ENCODE measurements around the gene SH3RF3. TPM values are rescaled to one million over a fixed set of nuclear protein-coding genes. Genes with fewer than 3 reads are reported as not detected.

SH3RF3 gene
- total RNA-seq, 1 donor from 2014 or later, result 0.47 TPM

GRCh38 chr2:109336296-109336695, 207.3 kb downstream of the SH3RF3 start:
- DNase-seq, result no peak
- Mint-ChIP-seq H3K27ac (no peak overlapping the region), H3K36me3 (ENCODE audit: low read depth) (no peaks in the 10 kb centered on the region), H3K9me3 (no peaks in the 10 kb centered on the region), H3K4me1 (peaks cover 38% of the 10 kb centered on the region), H3K27me3 (peaks cover 19% of the 10 kb centered on the region), H3K4me3 (peak overlapping the region; percentile 12)
- intact Hi-C loops (cut with micrococcal nuclease), result no loop called here

- Mint-ChIP-seq H3K4me1 (peaks cover 39% of the 10 kb centered on the region), H3K4me3 (no peak overlapping the region), H3K9me3 (no peaks in the 10 kb centered on the region), H3K36me3 (ENCODE audit: low read depth) (no peaks in the 10 kb centered on the region), H3K27ac (no peak overlapping the region), H3K27me3 (peaks cover 16% of the 10 kb centered on the region)
- intact Hi-C loops (cut with micrococcal nuclease), result no loop called here
- no peak for DNase-seq
Measured at GRCh38 chr2:109337221-109337620, 208.2 kb downstream of the SH3RF3 start.

GRCh38 chr2:109339519-109339966, 210.5 kb downstream of the SH3RF3 start:
- Mint-ChIP-seq H3K4me1 (peaks cover 28% of the 10 kb centered on the region), H3K4me3 (no peak overlapping the region), H3K27ac (no peak overlapping the region), H3K9me3 (no peaks in the 10 kb centered on the region), H3K27me3 (peaks cover 23% of the 10 kb centered on the region), H3K36me3 (ENCODE audit: low read depth) (no peaks in the 10 kb centered on the region)
- no peak for DNase-seq
- intact Hi-C loops (cut with micrococcal nuclease), result no loop called here

- peaks cover 22% of the 10 kb centered on the region for H3K27me3 Mint-ChIP-seq
- no peak overlapping the region for H3K27ac Mint-ChIP-seq
- peaks cover 24% of the 10 kb centered on the region for H3K4me1 Mint-ChIP-seq
- no peaks in the 10 kb centered on the region for H3K9me3 Mint-ChIP-seq
- intact Hi-C loops (cut with micrococcal nuclease), result loop anchor here (2.0 to 5.0 kb wide), 2 partner anchors 126 to 198 kb away; no protein-coding TSS in a partner anchor
- no peak for DNase-seq
- H3K4me3 Mint-ChIP-seq, result no peak overlapping the region
- H3K36me3 Mint-ChIP-seq (ENCODE audit: low read depth), result no peaks in the 10 kb centered on the region
Measured at GRCh38 chr2:109340381-109340780, 211.4 kb downstream of the SH3RF3 start.

GRCh38 chr2:109341355-109342255, 212.6 kb downstream of the SH3RF3 start:
- no peak for DNase-seq
- intact Hi-C loops (cut with micrococcal nuclease), result loop anchor here (2.0 to 5.0 kb wide), 2 partner anchors 127 to 199 kb away; no protein-coding TSS in a partner anchor
- no peak overlapping the region for H3K4me3 Mint-ChIP-seq
- no peaks in the 10 kb centered on the region for H3K36me3 Mint-ChIP-seq (ENCODE audit: low read depth)
- peaks cover 14% of the 10 kb centered on the region for H3K4me1 Mint-ChIP-seq
- H3K27me3 Mint-ChIP-seq, result peaks cover 19% of the 10 kb centered on the region
- no peak overlapping the region for H3K27ac Mint-ChIP-seq
- no peaks in the 10 kb centered on the region for H3K9me3 Mint-ChIP-seq

- intact Hi-C loops (cut with micrococcal nuclease), result loop anchor here (5.0 kb wide), 1 partner anchor 200 kb away; no protein-coding TSS in a partner anchor
- peaks cover 12% of the 10 kb centered on the region for H3K4me1 Mint-ChIP-seq
- H3K9me3 Mint-ChIP-seq, result no peaks in the 10 kb centered on the region
- peaks cover 17% of the 10 kb centered on the region for H3K27me3 Mint-ChIP-seq
- no peak overlapping the region for H3K4me3 Mint-ChIP-seq
- DNase-seq, result no peak
- H3K27ac Mint-ChIP-seq, result no peak overlapping the region
- no peaks in the 10 kb centered on the region for H3K36me3 Mint-ChIP-seq (ENCODE audit: low read depth)
Measured at GRCh38 chr2:109342256-109342850, 213.3 kb downstream of the SH3RF3 start.

GRCh38 chr2:109342930-109343329, 213.9 kb downstream of the SH3RF3 start:
- no peak for DNase-seq
- H3K27me3 Mint-ChIP-seq, result peaks cover 17% of the 10 kb centered on the region
- H3K9me3 Mint-ChIP-seq, result no peaks in the 10 kb centered on the region
- no peaks in the 10 kb centered on the region for H3K36me3 Mint-ChIP-seq (ENCODE audit: low read depth)
- H3K4me1 Mint-ChIP-seq, result peaks cover 12% of the 10 kb centered on the region
- intact Hi-C loops (cut with micrococcal nuclease), result loop anchor here (5.0 kb wide), 1 partner anchor 201 kb away; no protein-coding TSS in a partner anchor
- H3K27ac Mint-ChIP-seq, result no peak overlapping the region
- H3K4me3 Mint-ChIP-seq, result no peak overlapping the region

- Mint-ChIP-seq H3K9me3 (no peaks in the 10 kb centered on the region), H3K4me3 (no peak overlapping the region), H3K36me3 (ENCODE audit: low read depth) (no peaks in the 10 kb centered on the region), H3K27me3 (peaks cover 16% of the 10 kb centered on the region), H3K4me1 (peaks cover 15% of the 10 kb centered on the region), H3K27ac (no peak overlapping the region)
- DNase-seq, result no peak
- intact Hi-C loops (cut with micrococcal nuclease), result loop anchor here (5.0 kb wide), 1 partner anchor 201 kb away; no protein-coding TSS in a partner anchor
Measured at GRCh38 chr2:109343460-109343859, 214.5 kb downstream of the SH3RF3 start.

GRCh38 chr2:109344270-109344805, 215.3 kb downstream of the SH3RF3 start:
- no peaks in the 10 kb centered on the region for H3K9me3 Mint-ChIP-seq
- no peak overlapping the region for H3K27ac Mint-ChIP-seq
- H3K36me3 Mint-ChIP-seq (ENCODE audit: low read depth), result no peaks in the 10 kb centered on the region
- H3K4me3 Mint-ChIP-seq, result no peak overlapping the region
- DNase-seq, result no peak
- intact Hi-C loops (cut with micrococcal nuclease), result loop anchor here (5.0 kb wide), 1 partner anchor 202 kb away; no protein-coding TSS in a partner anchor
- peaks cover 24% of the 10 kb centered on the region for H3K4me1 Mint-ChIP-seq
- H3K27me3 Mint-ChIP-seq, result peaks cover 11% of the 10 kb centered on the region

GRCh38 chr2:109345091-109345490, 216.1 kb downstream of the SH3RF3 start:
- intact Hi-C loops (cut with micrococcal nuclease), result no loop called here
- H3K36me3 Mint-ChIP-seq (ENCODE audit: low read depth), result no peaks in the 10 kb centered on the region
- no peak for DNase-seq
- peaks cover 25% of the 10 kb centered on the region for H3K4me1 Mint-ChIP-seq
- no peak overlapping the region for H3K4me3 Mint-ChIP-seq
- no peaks in the 10 kb centered on the region for H3K9me3 Mint-ChIP-seq
- H3K27me3 Mint-ChIP-seq, result peaks cover 11% of the 10 kb centered on the region
- no peak overlapping the region for H3K27ac Mint-ChIP-seq

GRCh38 chr2:109345653-109346480, 216.9 kb downstream of the SH3RF3 start:
- intact Hi-C loops (cut with micrococcal nuclease), result no loop called here
- DNase-seq, result no peak
- H3K27ac Mint-ChIP-seq, result no peak overlapping the region
- H3K27me3 Mint-ChIP-seq, result peaks cover 11% of the 10 kb centered on the region
- peaks cover 24% of the 10 kb centered on the region for H3K4me1 Mint-ChIP-seq
- H3K36me3 Mint-ChIP-seq (ENCODE audit: low read depth), result no peaks in the 10 kb centered on the region
- no peak overlapping the region for H3K4me3 Mint-ChIP-seq
- no peaks in the 10 kb centered on the region for H3K9me3 Mint-ChIP-seq

GRCh38 chr2:109346601-109347228, 217.7 kb downstream of the SH3RF3 start:
- no peak overlapping the region for H3K4me3 Mint-ChIP-seq
- H3K4me1 Mint-ChIP-seq, result peaks cover 15% of the 10 kb centered on the region
- intact Hi-C loops (cut with micrococcal nuclease), result no loop called here
- H3K27ac Mint-ChIP-seq, result no peak overlapping the region
- H3K27me3 Mint-ChIP-seq, result peaks cover 11% of the 10 kb centered on the region
- H3K36me3 Mint-ChIP-seq (ENCODE audit: low read depth), result no peaks in the 10 kb centered on the region
- no peaks in the 10 kb centered on the region for H3K9me3 Mint-ChIP-seq
- no peak for DNase-seq

GRCh38 chr2:109347626-109348025, 218.6 kb downstream of the SH3RF3 start:
- H3K36me3 Mint-ChIP-seq (ENCODE audit: low read depth), result no peaks in the 10 kb centered on the region
- intact Hi-C loops (cut with micrococcal nuclease), result loop anchor here (2.0 kb wide), 1 partner anchor 133 kb away; no protein-coding TSS in a partner anchor
- DNase-seq, result no peak
- H3K4me1 Mint-ChIP-seq, result peaks cover 13% of the 10 kb centered on the region
- peaks cover 13% of the 10 kb centered on the region for H3K27me3 Mint-ChIP-seq
- H3K4me3 Mint-ChIP-seq, result no peak overlapping the region
- H3K9me3 Mint-ChIP-seq, result no peaks in the 10 kb centered on the region
- no peak overlapping the region for H3K27ac Mint-ChIP-seq

Measured in activated CD4-positive, alpha-beta T cell treated with anti-CD3 and anti-CD28 coated beads, Interleukin-2, amount 10 ng/mL, durations not matched to agents 24 days and 14 days (primary cell).